K562 (cell line): ENCODE results near the gene GABRE. TPM values are rescaled to one million over a fixed set of nuclear protein-coding genes. Genes with fewer than 3 reads are reported as not detected.

Source experiments
- ATAC-seq: fragments of 200-7000 bp; cut with Tn5 transposase; 3 replicates; pipeline ENCODE4 v1.9.1; 2020; ENCODE audit warnings: moderate library complexity
- BruUV-seq: library from RNA; stranded (reverse); fragments of 400-500 nt; replicated peaks from 2 replicates; lab custom pipeline; 2021; lab: Mats Ljungman, UMichigan
- CTCF ChIA-PET: fragments of 300-600 bp; formaldehyde crosslinking; extraction: SDS; loops from one replicate; lab custom pipeline; 2021; ENCODE audit warnings: low intra/inter-chr PET ratio; lab: Yijun Ruan, JAX
- POLR2A ChIA-PET: fragments of 300-600, 350-650 bp; sonication (Branson Sonifier 250); formaldehyde crosslinking; extraction: SDS; loops from one replicate; lab custom pipeline; 2021; ENCODE audit warnings: antibody characterized with exemption, inconsistent platforms; lab: Yijun Ruan, JAX
- DNase-seq, 4 experiments: peaks; one replicate each; pipeline versions ENCODE4 v3.0.0 to v3.0.0-alpha.2; 2011 to 2018; ENCODE audit warnings: low spot score in 3 of 4, mixed read lengths in 3 of 4; ENCODE audit errors: extremely low read depth in 1 of 4
- FAIRE-seq: peaks from 2 replicates; lab custom pipeline; 2011; peaks lifted over from hg19 to GRCh38; lab: Jason Lieb, UNC
- H2AFZ ChIP-seq: 2 replicates; pipeline ENCODE4 v1.6.0; 2011; ENCODE audit warnings: low read depth, low read length, control low read depth, inconsistent platforms
- H3K27ac ChIP-seq: fragments of 200-600 bp; 3 replicates; pipeline ENCODE4 v1.8.0; 2011; ENCODE audit warnings: low read depth, mild to moderate bottlenecking, control low read depth, inconsistent platforms, low read length, moderate library complexity, mixed read lengths; ENCODE audit errors: extremely low read depth
- H3K27me3 ChIP-seq, 2 experiments: fragments of 300-600 bp in 1 of 2; 2 replicates in 1 of 2; 3 replicates in 1 of 2; pipeline versions ENCODE4 v1.6.0 to v1.8.0; 2011; ENCODE audit warnings: inconsistent platforms in 2 of 2, low read length in 2 of 2, mild to moderate bottlenecking in 1 of 2, mixed read lengths in 1 of 2, moderate library complexity in 1 of 2; ENCODE audit not compliant: control insufficient read depth in 2 of 2, insufficient read depth in 2 of 2
- H3K36me3 ChIP-seq: fragments of 300-600 bp; 3 replicates; pipeline ENCODE4 v1.8.0; 2011; ENCODE audit warnings: mild to moderate bottlenecking, low read length, inconsistent platforms; ENCODE audit not compliant: control insufficient read depth, insufficient read depth
- H3K4me1 ChIP-seq, 2 experiments: fragments of 200-600 bp in 1 of 2; replicated peaks in 1 of 2; 2 replicates in 1 of 2; 3 replicates in 1 of 2; pipeline versions ENCODE4 v1.5.1 to v1.8.0; 2011; ENCODE audit warnings: inconsistent platforms in 2 of 2, low read length in 2 of 2, mild to moderate bottlenecking in 1 of 2, mixed read lengths in 1 of 2, moderate library complexity in 1 of 2; ENCODE audit not compliant: control insufficient read depth in 2 of 2, insufficient read depth in 2 of 2
- H3K4me2 ChIP-seq: 2 replicates; pipeline ENCODE4 v1.6.1; 2011; ENCODE audit warnings: low read length, control low read depth, inconsistent platforms, mixed read lengths; ENCODE audit not compliant: insufficient read depth
- H3K4me3 ChIP-seq: fragments of 200-600 bp; sonication (generic), shearing (Covaris generic); 2 replicates; pipeline ENCODE4 v1.5.1; 2016; ENCODE audit warnings: control low read depth, inconsistent platforms
- H3K79me2 ChIP-seq: fragments of 200-600 bp; 3 replicates; pipeline ENCODE4 v1.8.0; 2011; ENCODE audit warnings: low read length, inconsistent platforms; ENCODE audit not compliant: control insufficient read depth, insufficient read depth
- H3K9ac ChIP-seq, 2 experiments: 2 replicates each; pipeline versions ENCODE4 v1.6.0 to v1.6.1; 2011; ENCODE audit warnings: low read depth in 2 of 2, low read length in 2 of 2, control low read depth in 1 of 2, inconsistent platforms in 1 of 2, mild to moderate bottlenecking in 1 of 2, mixed read lengths in 1 of 2; ENCODE audit not compliant: insufficient read depth in 1 of 2
- H3K9me1 ChIP-seq: one replicate; pipeline ENCODE4 v1.6.0; 2011; ENCODE audit warnings: inconsistent platforms, mild to moderate bottlenecking, low read length, moderate library complexity; ENCODE audit not compliant: control insufficient read depth, insufficient read depth
- H3K9me3 ChIP-seq: replicated peaks from 2 replicates; pipeline ENCODE4 v1.5.1; 2011; ENCODE audit warnings: low read depth, low read length, inconsistent platforms; ENCODE audit not compliant: control insufficient read depth, insufficient read depth
- H4K20me1 ChIP-seq: replicated peaks from 2 replicates; pipeline ENCODE4 v1.6.1; 2011; ENCODE audit warnings: low read length, inconsistent platforms, mixed read lengths; ENCODE audit not compliant: control insufficient read depth, insufficient read depth
- C11orf30 ChIP-seq: fragments of 450-650 bp; IDR thresholded peaks from 2 replicates; pipeline ENCODE4 v1.6.1; 2016; ENCODE audit warnings: low read depth, mild to moderate bottlenecking
- HDAC3 ChIP-seq: fragments of 450-650 bp; IDR thresholded peaks from 2 replicates; pipeline ENCODE4 v1.6.1; 2018; ENCODE audit warnings: borderline replicate concordance, mild to moderate bottlenecking, moderate library complexity; ENCODE audit not compliant: partially characterized antibody
- KDM4B ChIP-seq, 2 experiments: fragments of 450-650 bp in 1 of 2; sonication (generic) in 1 of 2; IDR thresholded peaks; 2 replicates each; pipeline ENCODE4 v1.6.1; 2016 to 2017; ENCODE audit warnings: borderline replicate concordance in 2 of 2, antibody characterized with exemption in 1 of 2, low read depth in 1 of 2, mild to moderate bottlenecking in 1 of 2
- MEIS2 ChIP-seq: fragments of 450-650 bp; IDR thresholded peaks from 2 replicates; pipeline ENCODE4 v1.6.1; 2014; ENCODE audit warnings: mild to moderate bottlenecking; ENCODE audit not compliant: partially characterized antibody
- SMARCE1 ChIP-seq: fragments of 450-650 bp; IDR thresholded peaks from 2 replicates; pipeline ENCODE4 v1.7.1; 2016; ENCODE audit warnings: mild to moderate bottlenecking
- ZNF121 ChIP-seq: sonication (generic); formaldehyde crosslinking; conservative IDR thresholded peaks from 2 replicates; pipeline ENCODE4 v1.8.0; 2022; ENCODE audit warnings: missing genetic modification reagents
- ZNF609 ChIP-seq: sonication (generic); formaldehyde crosslinking; IDR thresholded peaks from 2 replicates; pipeline ENCODE4 v1.8.1; 2023; ENCODE audit warnings: missing genetic modification reagents, mild to moderate bottlenecking, borderline replicate concordance
- ZNF77 ChIP-seq: fragments of 250-450 bp; sonication (Bioruptor Pico); IDR thresholded peaks from 2 replicates; pipeline ENCODE4 v1.5.0; 2020
- WGBS: fragments of 100-300 bp; shearing (Covaris generic); methylation state at CpG from one replicate; pipeline ENCODE4 v1.1.6; 2016; ENCODE audit warnings: low coverage, mixed read lengths; ENCODE audit not compliant: insufficient coverage; ENCODE audit errors: missing lambda C conversion rate; 5-methylcytosine and 5-hydroxymethylcytosine counted together
- in situ Hi-C: fragments of 300-500 bp; cut with MboI; formaldehyde crosslinking; loops from 4 replicates; pipeline ENCODE4 v1.15.0; 2018; ENCODE audit warnings: inconsistent platforms, mixed read lengths
- intact Hi-C: fragments of 100-400 bp; cut with micrococcal nuclease; formaldehyde crosslinking; loops from 2 replicates; pipeline ENCODE4 v1.14.2; 2022
- polyA plus RNA-seq, 8 experiments: library from polyadenylated mRNA; depleted of rRNA in 4 of 8; stranded (reverse) in 5 of 8; unstranded in 3 of 8; fragments of >200 nt; fragmentation: Nextera tagmentation in 2 of 8; fragmentation: Illumina TruSeq in 1 of 8; extraction: Ambion mirVana in 2 of 8; extraction: Trizol in 1 of 8; gene quantifications; 2 replicates each; pipeline versions ENCODE4 v1.2.1 to v1.2.3, GENCODE V29; 2011 to 2014; ENCODE audit warnings: inconsistent platforms in 1 of 8, missing spikeins in 1 of 8
- total RNA-seq, 7 experiments: library from RNA; depleted of rRNA in 6 of 7; stranded (reverse); fragments of >200 nt in 6 of 7; fragmentation: Illumina TruSeq in 2 of 7; extraction: Trizol in 2 of 7; gene quantifications; 2 replicates each; pipeline versions ENCODE4 v1.2.1 to v1.2.3, GENCODE V29; 2011 to 2021; ENCODE audit warnings: low replicate concordance in 1 of 7

Gene GABRE
- total and polyA plus RNA-seq, 9 of the 15 experiments (the other 6 are each of a cell fraction or from before 2014, with no cell fraction given): 23.1 to 456 (median 148) TPM

- TF ChIP-seq ZNF609 (CRISPR knock-in tag) (no peak), SMARCE1 (peak; percentile 49; the same call in 1 of the 2 replicates), KDM4B (IDR thresholded peaks at IDR 0.05; ENCODE audit: borderline replicate concordance in 2 of 2, low read depth in 1 of 2) (no peak), MEIS2 (peak; percentile 21)
These were observed 7.7 kb upstream of the GABRE start (continued) for GRCh38 chrX:151982222-151982621.

GRCh38 chrX:151981129-151981528 is 6.7 kb upstream of the GABRE start:
- Histone ChIP-seq H3K4me2 (peak overlapping the region; percentile 39), H3K4me1 (peaks cover 6 to 52% of the 10 kb centered on the region in 2 experiments; a peak in 4 of 5 replicates), H2AFZ (no peak overlapping the region), H3K36me3 (no peaks in the 10 kb centered on the region), H3K9ac (no peak overlapping the region), H3K27me3 (no peaks in the 10 kb centered on the region), H3K9me3 (no peaks in the 10 kb centered on the region), H3K27ac (no peak overlapping the region; the same call in 2 of the 3 replicates), H3K79me2 (peaks cover 14% of the 10 kb centered on the region; the same call in 2 of the 3 replicates), H3K9me1 (no peaks in the 10 kb centered on the region), H4K20me1 (no peaks in the 10 kb centered on the region), H3K4me3 (no peak overlapping the region)
- ATAC-seq (no peak), FAIRE-seq (no peak), DNase-seq (no peak)
- POLR2A ChIA-PET: interaction anchor here (0.6 kb wide), 1 partner anchor 232 kb away, joined by 3 read pairs; no protein-coding TSS in a partner anchor
- CTCF ChIA-PET: no interaction called here
- WGBS: 18% methylated on average over 2 of the region's 2 CpGs
- TF ChIP-seq HDAC3: no peak
- TF ChIP-seq ZNF77 (CRISPR knock-in tag): no peak
- no peak for TF ChIP-seq ZNF121 (CRISPR knock-in tag)
- TF ChIP-seq C11orf30: peak; percentile 31; the same call in 1 of the 2 replicates
- in situ Hi-C loops: no loop called here
- intact Hi-C loops: no loop called here
- no TSS peak for BruUV-seq
